ENCODE measurements around the gene OGFOD1. TPM values are rescaled to one million over a fixed set of nuclear protein-coding genes. Genes with fewer than 3 reads are reported as not detected.

Gene OGFOD1
- total and polyA plus RNA-seq, 9 of the 15 experiments (the other 6 are each of a cell fraction or from before 2014, with no cell fraction given): 60.4 to 134 (median 85.8) TPM

DNA sequence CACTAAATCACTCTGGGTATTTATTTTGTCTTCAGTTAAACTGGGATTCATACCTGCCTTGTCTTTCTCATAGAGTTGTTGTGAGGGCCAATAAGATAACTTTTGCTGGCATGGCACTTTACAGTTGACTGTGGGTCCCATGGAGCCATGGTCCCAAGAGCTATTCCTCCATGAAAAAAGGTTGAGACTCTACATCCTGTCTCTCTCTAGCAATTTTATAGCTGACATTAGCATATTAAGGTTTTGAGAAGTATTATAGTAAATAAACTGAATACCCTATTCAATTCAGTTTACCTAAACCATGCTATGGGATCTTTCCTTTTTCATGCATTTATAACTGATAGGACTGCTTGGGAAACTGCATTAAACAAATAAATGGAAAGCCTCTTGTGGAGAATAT is 17.4 kb downstream of the OGFOD1 start:
- Histone ChIP-seq H3K79me2 (ENCODE audit: control insufficient read depth, insufficient read depth, low read length) (no peaks in the 10 kb centered on the region), H2AFZ (ENCODE audit: low read depth, low read length) (no peak overlapping the region), H3K9me1 (ENCODE audit: control insufficient read depth, insufficient read depth, low read length) (no peaks in the 10 kb centered on the region), H3K36me3 (ENCODE audit: control insufficient read depth, insufficient read depth, low read length) (peaks cover 93% of the 10 kb centered on the region), H4K20me1 (replicated peaks; ENCODE audit: control insufficient read depth, insufficient read depth, low read length) (no peaks in the 10 kb centered on the region), H3K27ac (ENCODE audit: extremely low read depth, low read depth, low read length) (no peak overlapping the region), H3K9ac (ENCODE audit: insufficient read depth in 1 of 2, low read depth in 2 of 2, low read length in 2 of 2) (no peak overlapping the region), H3K4me3 (no peak overlapping the region), H3K4me1 (replicated peaks in 1 of 2; ENCODE audit: control insufficient read depth in 2 of 2, insufficient read depth in 2 of 2, low read length in 2 of 2) (no peaks in the 10 kb centered on the region), H3K9me3 (replicated peaks; ENCODE audit: control insufficient read depth, insufficient read depth, low read depth, low read length) (no peaks in the 10 kb centered on the region), H3K4me2 (ENCODE audit: insufficient read depth, low read length) (no peak overlapping the region), H3K27me3 (ENCODE audit: control insufficient read depth in 2 of 2, insufficient read depth in 2 of 2, low read length in 2 of 2) (no peaks in the 10 kb centered on the region)
- ChIA-PET CTCF (ENCODE audit: low intra/inter-chr PET ratio) (no interaction called here), POLR2A (interaction anchor here (1.3 kb wide), 1 partner anchor 10 kb away, joined by 4 read pairs; no protein-coding TSS in a partner anchor)
- no TSS peak for BruUV-seq (replicated peaks)
- DNase-seq (ENCODE audit: extremely low read depth in 1 of 4, low spot score in 3 of 4) (no peak), ATAC-seq (no peak), FAIRE-seq (no peak)
- in situ Hi-C loops (cut with MboI): no loop called here
- intact Hi-C loops (cut with micrococcal nuclease): no loop called here
- no peak for TF ChIP-seq ZNF785 (CRISPR knock-in tag; IDR thresholded peaks at IDR 0.05)
- TF ChIP-seq YBX1 (IDR thresholded peaks at IDR 0.05): no peak
- TF ChIP-seq FOXK1 (CRISPR knock-in tag; IDR thresholded peaks at IDR 0.05; ENCODE audit: borderline replicate concordance): no peak
- TF ChIP-seq ZNF316 (IDR thresholded peaks at IDR 0.05): 0 out of 2 replicates have a peak, but pooled peaks have one; percentile 12
- TF ChIP-seq C11orf30 (IDR thresholded peaks at IDR 0.05; ENCODE audit: low read depth): 0 out of 2 replicates have a peak, but pooled peaks have one; percentile 6
- no peak for TF ChIP-seq ZNF76 (CRISPR knock-in tag; IDR thresholded peaks at IDR 0.05; ENCODE audit: borderline replicate concordance)

DNA sequence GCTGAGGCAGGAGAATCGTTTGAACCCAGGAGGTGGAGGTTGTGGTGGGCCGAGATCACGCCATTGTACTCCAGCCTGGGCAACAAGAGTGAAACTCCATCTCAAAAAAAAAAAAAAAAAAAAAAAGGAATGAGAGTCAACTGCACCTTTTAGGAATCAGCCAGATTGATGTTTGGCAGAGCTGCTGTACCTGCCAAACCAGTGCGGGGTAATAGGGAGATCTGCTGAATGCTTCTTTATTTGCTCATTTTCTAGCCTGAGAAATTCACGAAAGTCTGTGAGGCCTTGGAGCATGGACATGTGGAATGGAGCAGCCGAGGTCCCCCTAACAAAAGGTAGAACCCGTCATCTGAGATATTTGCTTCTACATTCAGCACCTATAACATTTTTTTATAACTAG is 18.4 kb downstream of the OGFOD1 start:
- FAIRE-seq: no peak
- TF ChIP-seq E4F1 (CRISPR knock-in tag; IDR thresholded peaks at IDR 0.05; ENCODE audit: borderline replicate concordance) (no peak), ERF (CRISPR knock-in tag; IDR thresholded peaks at IDR 0.05) (no peak), NUFIP1 (IDR thresholded peaks at IDR 0.05; ENCODE audit: partially characterized antibody) (no peak), LCOR (CRISPR knock-in tag; IDR thresholded peaks at IDR 0.05) (no peak), SMARCC2 (IDR thresholded peaks at IDR 0.05; ENCODE audit: low read depth) (no peak), HES1 (IDR thresholded peaks at IDR 0.05; ENCODE audit: low read depth) (no peak), ZEB2 (IDR thresholded peaks at IDR 0.05) (no peak)
- TF ChIP-seq, protein P1, sequence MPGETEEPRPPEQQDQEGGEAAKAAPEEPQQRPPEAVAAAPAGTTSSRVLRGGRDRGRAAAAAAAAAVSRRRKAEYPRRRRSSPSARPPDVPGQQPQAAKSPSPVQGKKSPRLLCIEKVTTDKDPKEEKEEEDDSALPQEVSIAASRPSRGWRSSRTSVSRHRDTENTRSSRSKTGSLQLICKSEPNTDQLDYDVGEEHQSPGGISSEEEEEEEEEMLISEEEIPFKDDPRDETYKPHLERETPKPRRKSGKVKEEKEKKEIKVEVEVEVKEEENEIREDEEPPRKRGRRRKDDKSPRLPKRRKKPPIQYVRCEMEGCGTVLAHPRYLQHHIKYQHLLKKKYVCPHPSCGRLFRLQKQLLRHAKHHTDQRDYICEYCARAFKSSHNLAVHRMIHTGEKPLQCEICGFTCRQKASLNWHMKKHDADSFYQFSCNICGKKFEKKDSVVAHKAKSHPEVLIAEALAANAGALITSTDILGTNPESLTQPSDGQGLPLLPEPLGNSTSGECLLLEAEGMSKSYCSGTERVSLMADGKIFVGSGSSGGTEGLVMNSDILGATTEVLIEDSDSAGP (CRISPR knock-in tag; IDR thresholded peaks at IDR 0.05): no peak

More for the DNA sequence above, 18.4 kb downstream of the OGFOD1 start:
- ATAC-seq (no peak), DNase-seq (ENCODE audit: extremely low read depth in 1 of 4, low spot score in 3 of 4) (no peak)
- H3K9me3 ChIP-seq (replicated peaks; ENCODE audit: control insufficient read depth, insufficient read depth, low read depth, low read length): no peaks in the 10 kb centered on the region
- H2AFZ ChIP-seq (ENCODE audit: low read depth, low read length): no peak overlapping the region
- in situ Hi-C loops (cut with MboI) (no loop called here), intact Hi-C loops (cut with micrococcal nuclease) (no loop called here)
- H3K4me3 ChIP-seq: no peak overlapping the region
- ChIA-PET POLR2A (interaction anchor here (0.8 to 2.0 kb wide), 4 partner anchors 8 to 132 kb away, joined by 3 to 7 read pairs (median 3); no protein-coding TSS in a partner anchor), CTCF (ENCODE audit: low intra/inter-chr PET ratio) (no interaction called here)
- H4K20me1 ChIP-seq (replicated peaks; ENCODE audit: control insufficient read depth, insufficient read depth, low read length): no peaks in the 10 kb centered on the region
- 96% methylated on average over 6 of the region's 7 CpGs for WGBS (ENCODE audit: insufficient coverage, low coverage, missing lambda C conversion rate)
- H3K4me1 ChIP-seq (replicated peaks in 1 of 2; ENCODE audit: control insufficient read depth in 2 of 2, insufficient read depth in 2 of 2, low read length in 2 of 2): no peaks in the 10 kb centered on the region
- H3K27me3 ChIP-seq (ENCODE audit: control insufficient read depth in 2 of 2, insufficient read depth in 2 of 2, low read length in 2 of 2): no peaks in the 10 kb centered on the region
- H3K4me2 ChIP-seq (ENCODE audit: insufficient read depth, low read length): no peak overlapping the region
- BruUV-seq (replicated peaks): no TSS peak
- H3K27ac ChIP-seq (ENCODE audit: extremely low read depth, low read depth, low read length): no peak overlapping the region
- H3K9ac ChIP-seq (ENCODE audit: insufficient read depth in 1 of 2, low read depth in 2 of 2, low read length in 2 of 2): no peak overlapping the region
- H3K36me3 ChIP-seq (ENCODE audit: control insufficient read depth, insufficient read depth, low read length): peaks cover 93% of the 10 kb centered on the region
- H3K79me2 ChIP-seq (ENCODE audit: control insufficient read depth, insufficient read depth, low read length): no peaks in the 10 kb centered on the region
- H3K9me1 ChIP-seq (ENCODE audit: control insufficient read depth, insufficient read depth, low read length): no peaks in the 10 kb centered on the region
